Natural killer cell (primary cell): ENCODE data around the gene PARP15. TPM values are rescaled to one million over a fixed set of nuclear protein-coding genes. Genes with fewer than 3 reads are reported as not detected.

ENCODE experiments used
- ATAC-seq, 3 donors: fragments of 150-1000 bp in 2 of 3; fragments of 200-7000 bp in 1 of 3; cut with Tn5 transposase; 1 replicate in 1 of 3; 2 replicates in 2 of 3; pipeline ENCODE4 v1.10.0; 2021; ENCODE audit warnings: mild to moderate bottlenecking in 2 of 3, moderate library complexity in 2 of 3
- DNase-seq, 2 donors: peaks; one replicate each; pipeline versions ENCODE4 v3.0.0 to v3.0.0-alpha.2; 2013 to 2021; ENCODE audit warnings: mixed read lengths in 1 of 2
- H3K27ac ChIP-seq: one replicate; pipeline ENCODE4 v1.5.1; 2013; ENCODE audit warnings: mild to moderate bottlenecking, low read length
- H3K27me3 ChIP-seq: one replicate; pipeline ENCODE4 v1.6.1; 2013; ENCODE audit warnings: low read length; ENCODE audit not compliant: control insufficient read depth, insufficient read depth
- H3K36me3 ChIP-seq: one replicate; pipeline ENCODE4 v1.6.1; 2013; ENCODE audit warnings: low read length; ENCODE audit not compliant: control insufficient read depth, insufficient read depth
- H3K4me1 ChIP-seq: one replicate; pipeline ENCODE4 v1.6.1; 2013; ENCODE audit warnings: low read length; ENCODE audit not compliant: control insufficient read depth, insufficient read depth
- H3K4me3 ChIP-seq: one replicate; pipeline ENCODE4 v1.5.1; 2013; ENCODE audit warnings: low read length
- H3K9me3 ChIP-seq: one replicate; pipeline ENCODE4 v1.6.1; 2013; ENCODE audit warnings: low read length; ENCODE audit not compliant: control insufficient read depth, insufficient read depth
- H3K27ac Mint-ChIP-seq, 2 donors: one replicate each; pipeline ENCODE4 v1.8.0; 2022; ENCODE audit warnings: mild to moderate bottlenecking in 2 of 2, mixed read lengths in 2 of 2, moderate library complexity in 1 of 2
- H3K27me3 Mint-ChIP-seq, 2 donors: one replicate each; pipeline ENCODE4 v1.8.0; 2022; ENCODE audit warnings: low read depth in 2 of 2, mixed read lengths in 2 of 2
- H3K36me3 Mint-ChIP-seq: one replicate; pipeline ENCODE4 v1.8.0; 2022; ENCODE audit warnings: mixed read lengths
- H3K4me1 Mint-ChIP-seq, 2 donors: one replicate each; pipeline ENCODE4 v1.8.0; 2022; ENCODE audit warnings: mixed read lengths in 2 of 2
- H3K4me3 Mint-ChIP-seq: one replicate; pipeline ENCODE4 v1.8.0; 2022; ENCODE audit warnings: mild to moderate bottlenecking, moderate library complexity, mixed read lengths
- H3K9me3 Mint-ChIP-seq, 2 donors: one replicate each; pipeline ENCODE4 v1.8.0; 2022; ENCODE audit warnings: mixed read lengths in 2 of 2
- CTCF ChIP-seq: fragments of 200-600 bp; IDR thresholded peaks from one replicate; pipeline ENCODE4 v1.8.0; 2022; ENCODE audit warnings: antibody characterized with exemption
- WGBS: methylation state at CpG from one replicate; pipeline ENCODE4 v1.1.7; 2013; ENCODE audit warnings: missing lambda C conversion rate; ENCODE audit not compliant: insufficient coverage; 5-methylcytosine and 5-hydroxymethylcytosine counted together
- intact Hi-C: fragments of 100-400 bp; cut with micrococcal nuclease; formaldehyde crosslinking; loops from one replicate; pipeline ENCODE4 v1.14.2; 2022
- total RNA-seq, 4 donors: library from RNA; stranded (reverse); fragments of 120-200 nt in 1 of 4; gene quantifications; one replicate each; pipeline versions ENCODE4 v1.2.3 to v1.2.4, GENCODE V29; 2013 to 2022

PARP15 gene
- total RNA-seq, 3 donors from 2014 or later (not counting 1 experiment from before 2014, with no cell fraction given) = 164 to 199 (median 198) TPM

- Histone ChIP-seq H3K4me1 (peaks cover 28% of the 10 kb centered on the region), H3K4me3 (no peak overlapping the region), H3K27ac (peak overlapping the region; percentile 62), H3K27me3 (no peaks in the 10 kb centered on the region), H3K36me3 (peaks cover 40% of the 10 kb centered on the region), H3K9me3 (no peaks in the 10 kb centered on the region)
- Mint-ChIP-seq H3K36me3 (peaks cover 13% of the 10 kb centered on the region), H3K27me3 (no peaks in the 10 kb centered on the region), H3K4me3 (peak overlapping the region; percentile 62), H3K9me3 (no peaks in the 10 kb centered on the region), H3K27ac (peak overlapping the region; percentile 91 to 95), H3K4me1 (peaks cover 54% of the 10 kb centered on the region in 2 donors)
- intact Hi-C loops = loop anchor here (2.0 kb wide), 1 partner anchor 38 kb away; no protein-coding TSS in a partner anchor
- ATAC-seq (peak; percentile 87 to 91 (median 91)), DNase-seq (peak; percentile 41 to 54)
- 9% methylated on average over 3 of the region's 3 CpGs for WGBS
- no peak for TF ChIP-seq CTCF
Measured at GRCh38 chr3:122572940-122573412, 4.5 kb upstream of the PARP15 start.

- no peaks in the 10 kb centered on the region for H3K9me3 ChIP-seq
- Mint-ChIP-seq H3K36me3 (peaks cover 1% of the 10 kb centered on the region), H3K4me1 (peaks cover 52 to 58% of the 10 kb centered on the region in 2 donors), H3K4me3 (peak overlapping the region; percentile 29), H3K27ac (peak overlapping the region; percentile 95 to 98), H3K27me3 (no peaks in the 10 kb centered on the region), H3K9me3 (peaks cover 2% of the 10 kb centered on the region in 2 donors)
- peaks cover 28% of the 10 kb centered on the region for H3K4me1 ChIP-seq
- peaks cover 12% of the 10 kb centered on the region for H3K36me3 ChIP-seq
- DNase-seq = no peak
- WGBS = 75% methylated on average over 7 of the region's 8 CpGs
- intact Hi-C loops = no loop called here
- no peak overlapping the region for H3K4me3 ChIP-seq
- TF ChIP-seq CTCF = no peak
- no peaks in the 10 kb centered on the region for H3K27me3 ChIP-seq
- ATAC-seq = peak in 1 of 3 donors; percentile 18
- peak overlapping the region; percentile 89 for H3K27ac ChIP-seq
Measured at GRCh38 chr3:122576174-122576940, 1.1 kb upstream of the PARP15 start.

- peaks cover 8% of the 10 kb centered on the region for H3K36me3 ChIP-seq
- Mint-ChIP-seq H3K4me1 (peaks cover 48 to 54% of the 10 kb centered on the region in 2 donors), H3K27ac (peak overlapping the region; percentile 95 to 98), H3K9me3 (peaks cover 2 to 11% of the 10 kb centered on the region in 2 donors), H3K27me3 (no peaks in the 10 kb centered on the region), H3K4me3 (peak overlapping the region; percentile 99), H3K36me3 (peaks cover 19% of the 10 kb centered on the region)
- H3K9me3 ChIP-seq = peaks cover 8% of the 10 kb centered on the region
- WGBS = 20% methylated on average over 3 of the region's 5 CpGs
- H3K27me3 ChIP-seq = no peaks in the 10 kb centered on the region
- peaks cover 19% of the 10 kb centered on the region for H3K4me1 ChIP-seq
- H3K4me3 ChIP-seq = peak overlapping the region; percentile 93
- peak overlapping the region; percentile 89 for H3K27ac ChIP-seq
- TF ChIP-seq CTCF = no peak
- peak in 2 of 3 donors; percentile 33 to 43 for ATAC-seq
- intact Hi-C loops = no loop called here
- no peak for DNase-seq
Measured at GRCh38 chr3:122578069-122578740, 755 bp downstream of the PARP15 start.
